ENCODE results near the gene SLC37A2. TPM values are rescaled to one million over a fixed set of nuclear protein-coding genes. Genes with fewer than 3 reads are reported as not detected.

Gene SLC37A2
- total and polyA plus RNA-seq, 2 experiments from 2014 or later = 1.7 to 2.6 TPM

GRCh38 chr11:125036933-125037332 lies 26.2 kb upstream of the SLC37A2 start:
- peaks cover 16% of the 10 kb centered on the region for H3F3A ChIP-seq (ENCODE audit: insufficient read depth)
- no peaks in the 10 kb centered on the region for H3K27me3 ChIP-seq (replicated peaks; ENCODE audit: insufficient read depth)
- in situ Hi-C loops (cut with MboI) = no loop called here
- WGBS, 2 experiments (ENCODE audit: low coverage in 1 of 2, low lambda C conversion rate in 2 of 2, missing lambda C conversion rate in 2 of 2) = 0% methylated on average over 1 of the region's 1 CpG
- H3K36me3 ChIP-seq (ENCODE audit: low read depth) = no peaks in the 10 kb centered on the region
- peak overlapping the region; percentile 12 for H3K4me2 ChIP-seq (ENCODE audit: unreplicated experiment)
- TF ChIP-seq EZH2 (IDR thresholded peaks at IDR 0.05; ENCODE audit: insufficient read depth, poor library complexity, severe bottlenecking) (no peak), EZH2phosphoT487 (IDR thresholded peaks at IDR 0.05; ENCODE audit: insufficient read depth, low read depth) (no peak)
- H3K9me2 ChIP-seq (ENCODE audit: insufficient read depth) = no peaks in the 10 kb centered on the region
- H3K4me3 ChIP-seq = no peak overlapping the region
- no peaks in the 10 kb centered on the region for H3K79me2 ChIP-seq (ENCODE audit: insufficient read depth)
- peak overlapping the region; percentile 35 for H3K27ac ChIP-seq
- H3K9ac ChIP-seq = no peak overlapping the region
- H4K20me1 ChIP-seq (ENCODE audit: insufficient read depth) = no peaks in the 10 kb centered on the region
- H3K4me1 ChIP-seq (ENCODE audit: insufficient read depth) = peaks cover 17% of the 10 kb centered on the region
- no peaks in the 10 kb centered on the region for H3K9me3 ChIP-seq (ENCODE audit: low read depth)
- H2AFZ ChIP-seq = peak overlapping the region; percentile 32; the same call in 1 of the 2 replicates
- peak; percentile 96 for DNase-seq

- Histone ChIP-seq H3K27ac (no peak overlapping the region), H3F3A (ENCODE audit: insufficient read depth) (no peaks in the 10 kb centered on the region), H3K36me3 (ENCODE audit: low read depth) (no peaks in the 10 kb centered on the region), H3K79me2 (ENCODE audit: insufficient read depth) (no peaks in the 10 kb centered on the region), H3K4me2 (ENCODE audit: unreplicated experiment) (no peak overlapping the region), H3K27me3 (replicated peaks; ENCODE audit: insufficient read depth) (no peaks in the 10 kb centered on the region), H3K9me3 (ENCODE audit: low read depth) (no peaks in the 10 kb centered on the region), H3K9me2 (ENCODE audit: insufficient read depth) (no peaks in the 10 kb centered on the region), H4K20me1 (ENCODE audit: insufficient read depth) (no peaks in the 10 kb centered on the region), H3K4me1 (ENCODE audit: insufficient read depth) (no peaks in the 10 kb centered on the region), H3K9ac (no peak overlapping the region), H2AFZ (no peak overlapping the region), H3K4me3 (no peak overlapping the region)
- whole genome bisulfite sequencing, 2 experiments (ENCODE audit: low coverage in 1 of 2, low lambda C conversion rate in 2 of 2, missing lambda C conversion rate in 2 of 2) = 95 to 100% methylated on average over 4 of the region's 4 CpGs
- TF ChIP-seq EZH2phosphoT487 (IDR thresholded peaks at IDR 0.05; ENCODE audit: insufficient read depth, low read depth) (no peak), EZH2 (IDR thresholded peaks at IDR 0.05; ENCODE audit: insufficient read depth, poor library complexity, severe bottlenecking) (no peak)
- no peak for DNase-seq
- in situ Hi-C loops (cut with MboI) = no loop called here
These were observed 13.8 kb upstream of the SLC37A2 start for GRCh38 chr11:125049164-125049792.

GRCh38 chr11:125052047-125052446 lies 11.1 kb upstream of the SLC37A2 start:
- Histone ChIP-seq H3K36me3 (ENCODE audit: low read depth) (no peaks in the 10 kb centered on the region), H3K4me3 (no peak overlapping the region), H3K79me2 (ENCODE audit: insufficient read depth) (no peaks in the 10 kb centered on the region), H2AFZ (no peak overlapping the region), H3K9me3 (ENCODE audit: low read depth) (no peaks in the 10 kb centered on the region), H3K27me3 (replicated peaks; ENCODE audit: insufficient read depth) (no peaks in the 10 kb centered on the region), H3K27ac (no peak overlapping the region), H3K4me2 (ENCODE audit: unreplicated experiment) (no peak overlapping the region), H3F3A (ENCODE audit: insufficient read depth) (no peaks in the 10 kb centered on the region), H4K20me1 (ENCODE audit: insufficient read depth) (no peaks in the 10 kb centered on the region), H3K4me1 (ENCODE audit: insufficient read depth) (no peaks in the 10 kb centered on the region), H3K9me2 (ENCODE audit: insufficient read depth) (no peaks in the 10 kb centered on the region), H3K9ac (no peak overlapping the region)
- in situ Hi-C loops (cut with MboI) = no loop called here
- no peak for TF ChIP-seq EZH2phosphoT487 (IDR thresholded peaks at IDR 0.05; ENCODE audit: insufficient read depth, low read depth)
- TF ChIP-seq EZH2 (IDR thresholded peaks at IDR 0.05; ENCODE audit: insufficient read depth, poor library complexity, severe bottlenecking) = no peak
- no peak for DNase-seq

- TF ChIP-seq EZH2 (IDR thresholded peaks at IDR 0.05; ENCODE audit: insufficient read depth, poor library complexity, severe bottlenecking) (no peak), EZH2phosphoT487 (IDR thresholded peaks at IDR 0.05; ENCODE audit: insufficient read depth, low read depth) (no peak)
These were observed 9.9 kb upstream of the SLC37A2 start for GRCh38 chr11:125053167-125053566.

More at GRCh38 chr11:125053167-125053566, 9.9 kb upstream of the SLC37A2 start:
- in situ Hi-C loops (cut with MboI) = no loop called here
- no peak overlapping the region for H2AFZ ChIP-seq
- H3K79me2 ChIP-seq (ENCODE audit: insufficient read depth) = no peaks in the 10 kb centered on the region
- no peaks in the 10 kb centered on the region for H3K9me2 ChIP-seq (ENCODE audit: insufficient read depth)
- H3F3A ChIP-seq (ENCODE audit: insufficient read depth) = no peaks in the 10 kb centered on the region
- no peak overlapping the region for H3K4me2 ChIP-seq (ENCODE audit: unreplicated experiment)
- no peak for DNase-seq
- no peaks in the 10 kb centered on the region for H3K36me3 ChIP-seq (ENCODE audit: low read depth)
- no peak overlapping the region for H3K9ac ChIP-seq
- no peaks in the 10 kb centered on the region for H3K4me1 ChIP-seq (ENCODE audit: insufficient read depth)
- no peaks in the 10 kb centered on the region for H4K20me1 ChIP-seq (ENCODE audit: insufficient read depth)
- WGBS, 2 experiments (ENCODE audit: low coverage in 1 of 2, low lambda C conversion rate in 2 of 2, missing lambda C conversion rate in 2 of 2) = 56 to 68% methylated on average over 1 of the region's 1 CpG
- H3K4me3 ChIP-seq = no peak overlapping the region
- no peak overlapping the region for H3K27ac ChIP-seq
- no peaks in the 10 kb centered on the region for H3K9me3 ChIP-seq (ENCODE audit: low read depth)
- H3K27me3 ChIP-seq (replicated peaks; ENCODE audit: insufficient read depth) = no peaks in the 10 kb centered on the region
